OCI-LY3 (cell line): Measurements from ENCODE around the gene IL1A.

Experiments
- H2AFZ ChIP-seq: fragments of 200-600, 300-600 bp; shearing (Covaris generic); 2 replicates; pipeline ENCODE4 v1.6.0; 2014; ENCODE audit warnings: antibody characterized with exemption, low read depth, low read length
- H3K27ac ChIP-seq: fragments of 200-600, 300-600 bp; sonication (generic); 2 replicates; pipeline ENCODE4 v1.5.1; 2014; ENCODE audit warnings: mild to moderate bottlenecking, low read length, moderate library complexity, mixed read lengths
- H3K27me3 ChIP-seq: fragments of 200-600, 300-600 bp; sonication (generic); 2 replicates; pipeline ENCODE4 v1.6.1; 2014; ENCODE audit warnings: low read depth, low read length, mixed read lengths
- H3K36me3 ChIP-seq: fragments of 200-600, 300-600 bp; sonication (generic); replicated peaks from 2 replicates; pipeline ENCODE3; 2014; ENCODE audit warnings: low read depth, low read length, mixed read lengths
- H3K4me1 ChIP-seq: fragments of 300-600, 200-600 bp; sonication (generic); 2 replicates; pipeline ENCODE4 v1.6.1; 2014; ENCODE audit warnings: low read length, mixed read lengths
- H3K4me2 ChIP-seq: fragments of 200-600, 300-600 bp; sonication (generic); 2 replicates; pipeline ENCODE4 v1.6.1; 2014; ENCODE audit warnings: low read length, mixed read lengths
- H3K4me3 ChIP-seq: fragments of 300-600, 200-600 bp; sonication (generic); 2 replicates; pipeline ENCODE4 v1.5.1; 2014; ENCODE audit warnings: antibody characterized with exemption, mild to moderate bottlenecking, low read length, moderate library complexity
- H3K79me2 ChIP-seq: fragments of 300-600, 200-600 bp; shearing (Covaris generic); 2 replicates; pipeline ENCODE4 v1.6.1; 2014; ENCODE audit warnings: mild to moderate bottlenecking, low read length, mixed read lengths
- H3K9ac ChIP-seq: fragments of 300-600, 200-600 bp; shearing (Covaris generic); 2 replicates; pipeline ENCODE4 v1.6.0; 2014; ENCODE audit warnings: mild to moderate bottlenecking, low read length, moderate library complexity
- H3K9me3 ChIP-seq: fragments of 200-600, 300-600 bp; shearing (Covaris generic); 2 replicates; pipeline ENCODE4 v1.6.1; 2014; ENCODE audit warnings: low read length, mixed read lengths; ENCODE audit not compliant: insufficient read depth
- H4K20me1 ChIP-seq: fragments of 200-600, 300-600 bp; sonication (generic); 2 replicates; pipeline ENCODE4 v1.6.1; 2016; ENCODE audit warnings: low read length, mixed read lengths; ENCODE audit not compliant: insufficient read depth
- EZH2phosphoT487 ChIP-seq: fragments of 200-600 bp; shearing (Covaris generic); IDR thresholded peaks from 2 replicates; pipeline ENCODE4 v1.6.1; 2018; ENCODE audit warnings: antibody characterized with exemption, mixed run types, low read depth
- TF ChIP-seq, protein P1 (sequence below): fragments of 200-600, 300-600 bp; sonication (generic); IDR thresholded peaks from 2 replicates; pipeline ENCODE4 v1.5.1; 2014; ENCODE audit warnings: antibody characterized with exemption, low read length, low read depth

The IL1A gene

DNA sequence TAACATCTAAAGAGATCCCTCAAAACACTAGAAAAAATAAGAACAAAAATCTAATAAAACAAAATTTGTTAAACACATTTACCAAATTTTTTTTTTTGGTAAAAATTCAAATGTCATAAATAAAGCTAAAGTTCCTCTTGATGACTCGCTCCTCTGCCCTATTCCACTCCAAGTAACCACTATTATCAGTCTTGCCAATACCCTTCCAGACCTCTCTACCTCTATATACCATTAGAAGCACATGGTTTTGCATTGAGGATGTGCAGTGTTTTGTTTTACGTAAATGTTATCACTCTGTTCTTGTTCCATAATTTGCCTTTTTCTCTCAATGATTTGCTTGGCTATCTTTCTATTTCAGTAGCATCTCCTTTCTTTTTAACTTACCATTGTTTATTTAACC is 41.4 kb upstream of the IL1A start:
- no peak overlapping the region for H3K4me2 ChIP-seq
- TF ChIP-seq, protein P1, sequence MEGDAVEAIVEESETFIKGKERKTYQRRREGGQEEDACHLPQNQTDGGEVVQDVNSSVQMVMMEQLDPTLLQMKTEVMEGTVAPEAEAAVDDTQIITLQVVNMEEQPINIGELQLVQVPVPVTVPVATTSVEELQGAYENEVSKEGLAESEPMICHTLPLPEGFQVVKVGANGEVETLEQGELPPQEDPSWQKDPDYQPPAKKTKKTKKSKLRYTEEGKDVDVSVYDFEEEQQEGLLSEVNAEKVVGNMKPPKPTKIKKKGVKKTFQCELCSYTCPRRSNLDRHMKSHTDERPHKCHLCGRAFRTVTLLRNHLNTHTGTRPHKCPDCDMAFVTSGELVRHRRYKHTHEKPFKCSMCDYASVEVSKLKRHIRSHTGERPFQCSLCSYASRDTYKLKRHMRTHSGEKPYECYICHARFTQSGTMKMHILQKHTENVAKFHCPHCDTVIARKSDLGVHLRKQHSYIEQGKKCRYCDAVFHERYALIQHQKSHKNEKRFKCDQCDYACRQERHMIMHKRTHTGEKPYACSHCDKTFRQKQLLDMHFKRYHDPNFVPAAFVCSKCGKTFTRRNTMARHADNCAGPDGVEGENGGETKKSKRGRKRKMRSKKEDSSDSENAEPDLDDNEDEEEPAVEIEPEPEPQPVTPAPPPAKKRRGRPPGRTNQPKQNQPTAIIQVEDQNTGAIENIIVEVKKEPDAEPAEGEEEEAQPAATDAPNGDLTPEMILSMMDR, result no peak
- no peak for TF ChIP-seq EZH2phosphoT487
- no peaks in the 10 kb centered on the region for H3K79me2 ChIP-seq
- no peaks in the 10 kb centered on the region for H3K36me3 ChIP-seq
- no peak overlapping the region for H2AFZ ChIP-seq
- no peaks in the 10 kb centered on the region for H4K20me1 ChIP-seq
- no peak overlapping the region for H3K4me3 ChIP-seq
- H3K27ac ChIP-seq, result no peak overlapping the region
- no peaks in the 10 kb centered on the region for H3K9me3 ChIP-seq
- no peak overlapping the region for H3K9ac ChIP-seq
- peaks cover 8% of the 10 kb centered on the region for H3K4me1 ChIP-seq
- no peaks in the 10 kb centered on the region for H3K27me3 ChIP-seq

DNA sequence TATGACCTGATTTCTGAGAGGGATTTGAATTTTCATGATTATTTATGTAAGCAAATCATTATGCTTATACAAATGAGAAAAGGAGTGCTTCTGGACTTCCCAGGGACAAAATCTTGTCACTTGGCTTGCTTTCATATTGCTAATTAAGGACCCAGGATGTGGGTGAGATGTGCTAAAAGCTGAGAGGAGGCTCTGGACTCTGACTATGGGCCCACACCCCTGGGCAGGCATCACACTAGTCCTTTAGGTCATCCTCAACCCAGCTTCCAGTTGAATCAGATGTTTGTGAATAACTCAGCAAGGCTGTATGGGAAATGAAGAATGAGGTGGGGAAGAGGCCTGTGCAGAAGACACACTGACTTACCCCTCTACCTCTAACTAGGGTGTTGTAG is 40.4 kb upstream of the IL1A start:
- H3K36me3 ChIP-seq, result no peaks in the 10 kb centered on the region
- no peaks in the 10 kb centered on the region for H4K20me1 ChIP-seq
- no peak overlapping the region for H3K4me2 ChIP-seq
- H3K9ac ChIP-seq, result no peak overlapping the region
- TF ChIP-seq, protein P1, result no peak
- TF ChIP-seq EZH2phosphoT487, result no peak
- H3K4me3 ChIP-seq, result no peak overlapping the region
- H3K27me3 ChIP-seq, result no peaks in the 10 kb centered on the region
- H2AFZ ChIP-seq, result no peak overlapping the region
- peaks cover 8% of the 10 kb centered on the region for H3K4me1 ChIP-seq
- no peaks in the 10 kb centered on the region for H3K79me2 ChIP-seq
- no peak overlapping the region for H3K27ac ChIP-seq
- H3K9me3 ChIP-seq, result no peaks in the 10 kb centered on the region

DNA sequence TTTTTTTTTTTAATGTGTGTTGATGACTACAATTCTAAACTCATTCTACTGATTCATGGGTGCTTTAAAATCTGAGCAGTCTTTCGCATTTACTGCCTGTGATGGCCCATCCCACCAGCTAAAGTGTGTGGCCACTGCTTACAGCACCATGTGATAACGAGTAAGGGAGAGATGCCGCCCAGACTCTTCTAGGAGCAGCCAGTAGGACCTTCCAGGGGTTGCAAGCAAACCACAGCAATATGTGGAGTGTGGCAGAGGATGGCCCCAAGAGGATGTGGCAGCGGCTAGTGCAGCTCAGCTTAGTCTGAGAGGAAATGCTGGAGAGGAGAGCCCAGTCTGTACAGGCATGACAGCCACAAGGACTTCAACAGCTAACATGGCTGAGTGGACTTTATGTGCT is 37.4 kb upstream of the IL1A start:
- Histone ChIP-seq H3K4me1 (peaks cover 8% of the 10 kb centered on the region), H3K4me2 (no peak overlapping the region), H3K27me3 (no peaks in the 10 kb centered on the region), H3K4me3 (no peak overlapping the region), H3K9ac (no peak overlapping the region), H2AFZ (no peak overlapping the region), H3K27ac (no peak overlapping the region), H3K36me3 (no peaks in the 10 kb centered on the region), H3K79me2 (no peaks in the 10 kb centered on the region), H3K9me3 (no peaks in the 10 kb centered on the region), H4K20me1 (no peaks in the 10 kb centered on the region)
- TF ChIP-seq EZH2phosphoT487, result no peak
- TF ChIP-seq, protein P1, result no peak

DNA sequence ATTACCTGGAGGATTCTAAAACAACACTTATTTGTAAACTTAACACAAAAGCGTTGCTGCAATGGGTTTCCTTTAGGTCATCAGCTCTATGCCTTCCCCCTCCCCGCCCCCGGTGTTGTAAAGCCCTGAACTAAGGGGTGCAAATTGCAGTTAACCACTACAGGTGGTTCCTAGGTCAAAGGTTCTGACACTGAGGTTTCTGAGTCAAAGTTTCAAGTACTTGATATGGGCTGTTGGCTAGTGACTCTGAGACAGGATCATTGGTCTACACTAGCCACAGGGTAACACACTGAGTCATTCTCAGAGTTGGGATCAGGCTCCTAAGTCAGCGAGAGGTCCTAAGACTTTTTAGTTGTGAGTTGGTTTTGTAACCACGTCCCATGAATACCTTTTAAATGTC is 36.8 kb upstream of the IL1A start:
- H3K9ac ChIP-seq, result no peak overlapping the region
- H3K27ac ChIP-seq, result no peak overlapping the region
- no peaks in the 10 kb centered on the region for H3K79me2 ChIP-seq
- H3K9me3 ChIP-seq, result no peaks in the 10 kb centered on the region
- H3K4me2 ChIP-seq, result no peak overlapping the region
- H4K20me1 ChIP-seq, result no peaks in the 10 kb centered on the region
- no peak overlapping the region for H3K4me3 ChIP-seq
- peaks cover 8% of the 10 kb centered on the region for H3K4me1 ChIP-seq
- H2AFZ ChIP-seq, result no peak overlapping the region
- H3K27me3 ChIP-seq, result no peaks in the 10 kb centered on the region
- no peaks in the 10 kb centered on the region for H3K36me3 ChIP-seq
- TF ChIP-seq, protein P1, result no peak
- TF ChIP-seq EZH2phosphoT487, result no peak
